Activated CD4-positive, alpha-beta T cell treated with anti-CD3 and anti-CD28 coated beads, Interleukin-2, amount 50 U/mL, for 24 hours (primary cell): ENCODE results near the gene C10orf90.

Source experiments
- DNase-seq, 2 donors: peaks; one replicate each; pipeline ENCODE4 v3.0.0-alpha.2; 2020; ENCODE audit warnings: low read depth in 1 of 2, low spot score in 1 of 2

The C10orf90 gene

GRCh38 chr10:126585249-126586017 is 85.1 kb downstream of the C10orf90 start:
- DNase-seq: no peak

DNA sequence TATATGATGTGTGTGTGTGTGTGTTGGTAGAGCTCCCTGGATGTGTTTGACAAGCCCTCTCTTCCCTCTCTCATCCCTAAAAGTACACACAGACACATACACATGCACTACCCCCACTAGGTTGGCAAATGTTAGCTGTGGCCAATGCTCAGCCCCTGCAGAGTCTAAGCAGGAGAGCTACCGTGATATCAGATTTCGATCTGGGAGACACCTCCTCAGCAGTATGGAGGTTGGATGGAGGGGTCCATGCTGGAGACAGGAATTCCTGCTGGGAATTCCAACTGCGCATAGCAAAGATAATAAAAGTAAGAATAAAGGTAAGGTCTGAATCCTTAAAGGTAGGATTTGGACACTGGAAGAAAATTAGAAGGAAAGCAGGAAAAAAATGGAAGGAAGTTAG is 85.7 kb downstream of the C10orf90 start:
- DNase-seq: no peak

GRCh38 chr10:126583552-126584200 is 86.8 kb downstream of the C10orf90 start:
- DNase-seq: no peak

- DNase-seq: no peak
Measured at GRCh38 chr10:126581648-126582046, 88.8 kb downstream of the C10orf90 start.

GRCh38 chr10:126580873-126581647 is 89.4 kb downstream of the C10orf90 start:
- DNase-seq: no peak

- no peak for DNase-seq
Measured at GRCh38 chr10:126576336-126576735, 94.2 kb downstream of the C10orf90 start.

DNA sequence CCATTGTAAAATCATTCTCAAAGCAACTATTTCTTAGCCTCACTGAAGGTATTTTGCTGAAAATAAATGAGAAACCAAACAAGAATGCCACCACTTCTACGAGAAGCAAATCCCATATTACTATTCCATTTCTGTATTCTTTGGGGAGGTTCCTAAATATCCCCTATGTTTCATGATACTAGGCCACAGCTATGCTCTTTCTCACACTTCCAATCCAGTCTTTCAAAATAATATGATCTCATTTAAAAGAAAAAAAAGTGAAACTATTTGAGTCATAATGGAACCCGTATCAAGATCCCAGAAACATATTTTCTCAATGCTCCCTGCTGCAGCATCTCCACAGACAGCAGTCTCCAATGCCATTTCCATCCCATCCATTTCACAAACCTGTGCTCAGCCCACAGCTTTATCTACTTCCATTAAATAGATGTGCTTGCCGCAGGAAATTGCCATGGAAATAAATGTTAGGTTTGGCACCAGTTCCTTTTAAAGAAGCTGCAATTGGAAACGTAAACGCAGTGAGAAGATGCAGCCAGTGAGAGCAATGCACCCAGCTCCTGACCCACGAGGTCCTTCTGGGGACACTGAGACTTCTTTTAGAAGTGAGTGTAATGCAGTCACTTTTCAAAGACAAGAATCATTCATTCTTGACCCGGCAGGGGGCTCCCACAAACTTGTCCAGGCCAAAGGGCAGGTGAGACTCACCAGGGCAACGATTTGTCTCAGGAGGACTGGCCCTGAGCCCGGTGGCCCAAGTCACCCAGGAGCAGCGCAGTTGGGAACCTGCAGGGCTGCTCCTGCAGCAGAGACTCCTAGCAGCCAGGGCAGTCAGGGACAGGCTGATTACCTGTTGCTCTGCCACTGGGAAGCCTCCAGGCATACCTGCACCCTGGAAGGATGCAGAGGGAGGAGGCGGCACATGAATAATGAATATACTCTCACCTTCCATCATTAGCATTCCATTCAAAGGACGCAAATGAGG is 99.6 kb downstream of the C10orf90 start:
- no peak for DNase-seq

- DNase-seq: no peak
Measured at GRCh38 chr10:126570245-126570570, 100.3 kb downstream of the C10orf90 start.

DNA sequence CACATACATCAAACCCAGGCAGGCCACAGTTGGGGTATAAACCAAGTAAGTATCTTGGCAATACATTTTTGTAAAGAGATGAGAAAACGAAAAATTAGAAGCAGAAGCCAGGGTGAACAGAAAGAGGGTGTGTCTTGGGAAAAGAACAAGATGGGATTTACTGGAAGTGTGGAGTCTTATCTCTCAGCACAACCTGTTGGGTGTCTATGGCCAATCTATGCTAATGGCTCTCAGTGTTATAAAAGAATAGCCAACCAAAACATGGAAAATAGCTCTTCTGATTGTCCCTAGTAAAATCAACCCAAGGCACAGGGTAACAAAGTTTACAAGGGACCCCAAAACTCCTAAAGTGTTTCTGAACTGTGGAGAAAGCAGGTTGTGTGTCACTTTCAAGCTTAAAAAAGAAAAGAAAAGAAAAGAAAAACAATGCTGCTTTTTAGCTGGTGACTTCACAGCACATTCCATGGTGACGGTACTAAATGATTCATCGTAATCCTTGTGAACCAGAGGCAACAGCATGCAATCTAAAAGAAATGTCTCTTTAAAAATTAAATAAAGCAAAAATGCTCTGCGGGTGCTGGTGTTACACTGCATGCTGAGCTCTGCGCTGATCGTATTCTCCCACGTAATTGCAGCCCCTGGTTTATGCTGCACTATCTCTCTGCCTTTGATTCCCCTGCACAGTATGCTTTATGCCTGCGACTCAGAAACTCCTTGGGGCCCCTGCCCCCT is 100.8 kb downstream of the C10orf90 start:
- DNase-seq: no peak

- DNase-seq: no peak
Measured at GRCh38 chr10:126568809-126569385, 101.6 kb downstream of the C10orf90 start.

DNA sequence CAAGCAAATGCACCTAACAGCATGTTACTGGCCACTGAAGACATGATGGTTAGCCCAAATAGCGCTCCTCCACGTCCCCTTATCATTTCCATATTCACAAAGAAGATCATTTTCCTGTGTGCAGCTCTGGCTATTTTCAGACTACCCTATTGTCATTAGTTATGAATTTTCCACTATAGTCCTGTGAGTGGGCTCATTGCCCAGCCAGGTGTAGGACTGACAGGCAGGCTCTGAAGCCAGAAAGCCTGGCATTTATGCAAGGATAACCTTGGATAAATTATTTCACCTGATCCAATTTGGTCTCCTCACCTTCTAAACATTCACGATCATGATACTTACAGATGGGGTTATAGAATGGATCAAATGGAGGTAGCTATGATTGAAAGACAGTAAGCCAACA is 104.6 kb downstream of the C10orf90 start:
- DNase-seq: no peak

- no peak for DNase-seq
Measured at GRCh38 chr10:126565441-126565840, 105.1 kb downstream of the C10orf90 start.

GRCh38 chr10:126564326-126564888 is 106.1 kb downstream of the C10orf90 start:
- no peak for DNase-seq

DNA sequence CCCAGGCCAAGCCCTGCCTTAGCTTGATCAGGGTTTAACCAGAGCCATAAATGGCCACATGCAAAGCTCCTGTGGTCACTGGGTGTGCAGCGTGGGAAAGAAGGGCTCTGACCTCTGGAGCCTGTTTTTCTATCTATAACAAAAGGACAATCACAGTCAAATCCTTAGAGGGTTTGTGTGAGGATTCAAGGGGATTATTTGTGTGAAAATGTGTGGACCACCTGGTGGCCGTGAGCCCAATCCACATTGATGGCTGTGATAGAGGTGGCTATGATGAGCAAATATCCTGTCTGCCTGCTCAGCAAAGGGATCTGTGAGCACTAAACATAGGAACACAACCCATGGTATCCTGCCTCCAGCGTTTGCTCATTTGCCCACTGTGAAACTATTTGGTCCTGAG is 107.1 kb downstream of the C10orf90 start:
- DNase-seq: no peak

- DNase-seq: no peak
Measured at GRCh38 chr10:126561921-126562680, 108.4 kb downstream of the C10orf90 start.

DNA sequence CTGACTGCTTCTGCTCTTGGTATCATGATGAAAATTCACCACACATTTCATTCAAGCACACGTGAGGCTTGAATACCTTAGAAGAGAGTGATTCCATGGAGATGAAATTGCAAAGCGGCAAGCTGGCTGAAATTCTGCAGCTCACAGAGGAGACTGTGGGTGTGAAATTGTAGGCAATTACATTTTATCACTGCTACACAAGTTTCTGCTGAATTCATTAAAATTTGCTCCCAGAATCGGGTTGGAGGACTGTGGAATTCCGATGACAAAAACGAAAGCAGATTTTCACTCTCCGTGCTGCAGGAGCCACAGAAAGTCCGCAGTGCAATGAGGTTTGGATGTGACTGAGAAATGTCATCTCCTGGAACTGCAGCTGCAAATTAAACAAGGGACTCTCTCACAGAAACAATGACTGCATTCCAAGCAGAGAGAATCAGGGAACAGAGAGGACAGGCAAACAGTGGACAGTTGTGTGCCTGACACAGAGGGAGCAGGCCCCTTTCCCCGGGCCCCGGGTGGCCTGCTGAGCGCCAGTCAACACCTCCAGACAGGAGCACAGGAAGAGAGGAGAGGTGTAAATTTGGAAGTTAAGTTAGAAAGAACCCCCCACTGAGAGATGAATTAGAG is 109.1 kb downstream of the C10orf90 start:
- DNase-seq: no peak

GRCh38 chr10:126558881-126559280 is 111.6 kb downstream of the C10orf90 start:
- no peak for DNase-seq

DNA sequence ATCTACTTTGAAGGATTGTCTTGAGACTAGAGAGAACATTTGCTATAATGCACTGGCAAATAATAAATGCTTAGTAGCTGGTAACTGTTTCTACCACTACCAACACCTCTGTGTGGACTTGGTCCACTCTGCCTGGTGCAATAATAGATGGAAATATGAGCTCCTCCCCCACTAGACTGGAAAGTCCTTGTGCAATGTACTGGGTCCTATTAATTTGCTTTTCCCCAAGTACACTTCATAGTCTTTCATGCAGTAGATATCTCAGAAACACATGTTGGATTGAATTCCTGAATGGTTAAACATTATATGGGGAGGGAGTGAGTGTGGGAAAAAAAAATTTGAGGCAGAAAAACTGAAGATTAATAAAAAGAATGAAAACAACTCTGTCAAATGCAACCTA is 119.3 kb downstream of the C10orf90 start:
- no peak for DNase-seq
